ENCODE data around the gene CPTP. TPM values are rescaled to one million over a fixed set of nuclear protein-coding genes. Genes with fewer than 3 reads are reported as not detected.

The CPTP gene
- total and polyA plus RNA-seq, 2 of the 13 experiments (the other 11 are each of a cell fraction or from before 2014, with no cell fraction given) = 5.5 to 9.3 TPM

GRCh38 chr1:1347663-1348419 is 23.2 kb downstream of the CPTP start:
- H3K4me2 ChIP-seq (ENCODE audit: low read depth, low read length) = peak overlapping the region; percentile 91
- H3K79me2 ChIP-seq (ENCODE audit: insufficient read depth, low read length) = peaks cover 48% of the 10 kb centered on the region
- in situ Hi-C loops (cut with HindIII; ENCODE audit: extremely low pct_ligation_motif_present, low pct_unique_long_range_greater_than_20kb) = no loop called here
- peaks cover 58% of the 10 kb centered on the region for H3K4me1 ChIP-seq (ENCODE audit: insufficient read depth, low read length)
- H3K27ac ChIP-seq (ENCODE audit: extremely low read length, insufficient read depth, low read length) = peak overlapping the region; percentile 82
- H3K4me3 ChIP-seq (replicated peaks in 1 of 3; ENCODE audit: insufficient read depth in 1 of 3, low read depth in 2 of 3, low read length in 3 of 3) = peak overlapping the region; percentile 79 to 89 (median 85)
- no peaks in the 10 kb centered on the region for H3K9me3 ChIP-seq (ENCODE audit: low read length)
- intact Hi-C loops (cut with micrococcal nuclease; ENCODE audit: unreplicated experiment) = loop anchor here (1.0 kb wide), 1 partner anchor 24 kb away; no protein-coding TSS in a partner anchor
- peaks cover 29% of the 10 kb centered on the region; the same call in 1 of the 2 replicates for H4K20me1 ChIP-seq (ENCODE audit: insufficient read depth, low read length)
- no peaks in the 10 kb centered on the region for H3K27me3 ChIP-seq (ENCODE audit: control insufficient read depth in 1 of 2, insufficient read depth in 2 of 2, low read length in 2 of 2)
- CTCF ChIA-PET (ENCODE audit: low intra/inter-chr PET ratio, low total read pairs) = no interaction called here
- peak; percentile 46 for FAIRE-seq
- no peak overlapping the region for H2AFZ ChIP-seq (ENCODE audit: low read length)
- peak; percentile 72 for DNase-seq (ENCODE audit: low spot score)
- BruUV-seq (replicated peaks) = TSS peak; percentile 68
- peak; percentile 74 for ATAC-seq
- H3K9ac ChIP-seq (ENCODE audit: insufficient read depth, low read depth, low read length) = peak overlapping the region; percentile 91
- POLR2A ChIA-PET = interaction anchor here (0.8 to 2.7 kb wide), 17 partner anchors 10 to 157 kb away, joined by 3 to 38 read pairs (median 6); partner anchors contain the start of genes AURKAIP1, CCNL2, MXRA8 and TAS1R3
- WGBS (ENCODE audit: low lambda C conversion rate) = 0% methylated on average over 9 of the region's 26 CpGs
- H3K36me3 ChIP-seq (replicated peaks in 1 of 2; ENCODE audit: control insufficient read depth in 1 of 2, insufficient read depth in 2 of 2, low read length in 2 of 2) = no peaks in the 10 kb centered on the region
- TF ChIP-seq TFDP2 (CRISPR knock-in tag; IDR thresholded peaks at IDR 0.05) = peak; percentile 35; the same call in 1 of the 2 replicates
- TF ChIP-seq ZNF704 (CRISPR knock-in tag; IDR thresholded peaks at IDR 0.05; ENCODE audit: borderline replicate concordance) = no peak
- TF ChIP-seq ZBTB49 (CRISPR knock-in tag; IDR thresholded peaks at IDR 0.05; ENCODE audit: borderline replicate concordance) = no peak
- TF ChIP-seq CEBPB (IDR thresholded peaks at IDR 0.05; ENCODE audit: borderline replicate concordance, low read depth, low read length) = no peak
- 0 out of 2 replicates have a peak, but pooled peaks have one; percentile 47 for TF ChIP-seq DZIP1 (CRISPR knock-in tag; IDR thresholded peaks at IDR 0.05)
- no peak for TF ChIP-seq EZH2 (conservative IDR thresholded peaks at IDR 0.05; ENCODE audit: low read depth, low read length)
- TF ChIP-seq CEBPZ (IDR thresholded peaks at IDR 0.05; ENCODE audit: low read length) = no peak
- TF ChIP-seq SOX6 (IDR thresholded peaks at IDR 0.05) = no peak
- TF ChIP-seq SOX6 (CRISPR knock-in tag; IDR thresholded peaks at IDR 0.05) = peak; percentile 46
- no peak for TF ChIP-seq TOE1 (CRISPR knock-in tag; IDR thresholded peaks at IDR 0.05)
- TF ChIP-seq ETV5 (CRISPR knock-in tag; IDR thresholded peaks at IDR 0.05; ENCODE audit: borderline replicate concordance) = no peak; the same call in 1 of the 2 replicates
